CD14-positive monocyte (primary cell): ENCODE measurements around the gene UCP3. TPM values are rescaled to one million over a fixed set of nuclear protein-coding genes. Genes with fewer than 3 reads are reported as not detected.

Source experiments
- DNase-seq, 3 donors: peaks; one replicate each; pipeline ENCODE4 v3.0.0-alpha.2; 2011 to 2022
- H2AFZ ChIP-seq: 2 replicates; pipeline ENCODE4 v1.6.0; 2012; ENCODE audit warnings: mild to moderate bottlenecking, low read depth, low read length, inconsistent platforms; ENCODE audit not compliant: insufficient read depth, poor library complexity, severe bottlenecking
- H3K27ac ChIP-seq, 2 donors: 1 replicate in 1 of 2; 2 replicates in 1 of 2; pipeline ENCODE4 v1.5.1; 2012 to 2013; ENCODE audit warnings: low read length in 2 of 2, control low read depth in 1 of 2, inconsistent platforms in 1 of 2, low read depth in 1 of 2, mild to moderate bottlenecking in 1 of 2
- H3K27me3 ChIP-seq, 2 donors: one replicate each; pipeline versions ENCODE4 v1.6.0 to v1.6.1; 2011 to 2013; ENCODE audit warnings: low read length in 2 of 2; ENCODE audit not compliant: control insufficient read depth in 2 of 2, insufficient read depth in 2 of 2
- H3K36me3 ChIP-seq, 2 donors: replicated peaks in 1 of 2; 1 replicate in 1 of 2; 2 replicates in 1 of 2; pipeline versions ENCODE4 v1.5.1 to v1.6.1; 2012 to 2013; ENCODE audit warnings: low read length in 2 of 2, control low read depth in 1 of 2, inconsistent platforms in 1 of 2, mild to moderate bottlenecking in 1 of 2; ENCODE audit not compliant: insufficient read depth in 2 of 2, control insufficient read depth in 1 of 2
- H3K4me1 ChIP-seq, 2 donors: 1 replicate in 1 of 2; 2 replicates in 1 of 2; pipeline versions ENCODE4 v1.5.1 to v1.6.1; 2012 to 2013; ENCODE audit warnings: low read length in 2 of 2, control low read depth in 1 of 2, inconsistent platforms in 1 of 2, mild to moderate bottlenecking in 1 of 2, moderate library complexity in 1 of 2; ENCODE audit not compliant: insufficient read depth in 2 of 2, control insufficient read depth in 1 of 2
- H3K4me2 ChIP-seq: replicated peaks from 2 replicates; pipeline ENCODE3; 2012; ENCODE audit warnings: low read length, moderate library complexity, mild to moderate bottlenecking; ENCODE audit not compliant: poor library complexity, severe bottlenecking; ENCODE audit errors: extremely low read depth
- H3K4me3 ChIP-seq, 3 experiments: fragments of 200-600 bp in 1 of 3; sonication (generic) in 1 of 3; replicated peaks in 1 of 3; 1 replicate in 2 of 3; 2 replicates in 1 of 3; pipeline ENCODE4 v1.5.1; 2011 to 2013; ENCODE audit warnings: low read length in 3 of 3, mild to moderate bottlenecking in 3 of 3, control low read depth in 2 of 3, low read depth in 2 of 3, inconsistent platforms in 1 of 3, moderate library complexity in 1 of 3
- H3K79me2 ChIP-seq: 2 replicates; pipeline ENCODE4 v1.6.0; 2012; ENCODE audit warnings: mild to moderate bottlenecking, control low read depth, inconsistent platforms, low read length, moderate library complexity; ENCODE audit not compliant: insufficient read depth
- H3K9ac ChIP-seq: 2 replicates; pipeline ENCODE4 v1.6.0; 2017; ENCODE audit warnings: low read length, mild to moderate bottlenecking; ENCODE audit not compliant: insufficient read depth, poor library complexity, severe bottlenecking
- H3K9me3 ChIP-seq, 2 donors: replicated peaks in 1 of 2; 1 replicate in 1 of 2; 2 replicates in 1 of 2; pipeline versions ENCODE4 v1.5.1 to v1.6.1; 2012 to 2013; ENCODE audit warnings: low read length in 2 of 2, control low read depth in 1 of 2; ENCODE audit not compliant: control insufficient read depth in 1 of 2, insufficient read depth in 1 of 2
- H4K20me1 ChIP-seq: 2 replicates; pipeline ENCODE4 v1.6.0; 2012; ENCODE audit warnings: mild to moderate bottlenecking, low read length, control low read depth, moderate library complexity; ENCODE audit not compliant: insufficient read depth
- H3K27ac Mint-ChIP-seq, 7 donors: one replicate each; pipeline ENCODE4 v1.8.0; 2020; ENCODE audit warnings: mild to moderate bottlenecking in 7 of 7, mixed read lengths in 7 of 7, moderate library complexity in 6 of 7, inconsistent platforms in 2 of 7
- H3K27me3 Mint-ChIP-seq, 3 donors: one replicate each; pipeline ENCODE4 v1.8.0; 2021 to 2022; ENCODE audit warnings: low read depth in 3 of 3, mild to moderate bottlenecking in 3 of 3, mixed read lengths in 3 of 3, moderate library complexity in 3 of 3, inconsistent platforms in 1 of 3
- H3K36me3 Mint-ChIP-seq, 2 donors: one replicate each; pipeline ENCODE4 v1.8.0; 2020; ENCODE audit warnings: mixed read lengths in 2 of 2, inconsistent platforms in 1 of 2, mild to moderate bottlenecking in 1 of 2
- H3K4me1 Mint-ChIP-seq: one replicate; pipeline ENCODE4 v1.8.0; 2020; ENCODE audit warnings: mild to moderate bottlenecking, mixed read lengths
- H3K4me3 Mint-ChIP-seq, 2 donors: one replicate each; pipeline ENCODE4 v1.8.0; 2020; ENCODE audit warnings: mild to moderate bottlenecking in 2 of 2, mixed read lengths in 2 of 2, moderate library complexity in 1 of 2
- H3K9me3 Mint-ChIP-seq, 7 donors: one replicate each; pipeline ENCODE4 v1.8.0; 2020 to 2022; ENCODE audit warnings: mixed read lengths in 7 of 7, mild to moderate bottlenecking in 6 of 7, moderate library complexity in 6 of 7, inconsistent platforms in 2 of 7
- CTCF ChIP-seq: fragments of 200-600 bp; IDR thresholded peaks from one replicate; pipeline ENCODE4 v1.8.0; 2022; ENCODE audit warnings: antibody characterized with exemption, mild to moderate bottlenecking
- WGBS: methylation state at CpG from one replicate; pipeline ENCODE4 v1.1.5; 2013; ENCODE audit warnings: missing lambda C conversion rate; ENCODE audit not compliant: insufficient coverage; 5-methylcytosine and 5-hydroxymethylcytosine counted together
- intact Hi-C, 2 donors: fragments of 100-400 bp; cut with micrococcal nuclease; formaldehyde crosslinking; loops; one replicate each; pipeline versions ENCODE4 v1.15.0 to v1.15.1; 2023
- polyA plus RNA-seq, 3 donors: library from polyadenylated mRNA; depleted of rRNA in 1 of 3; unstranded in 2 of 3; stranded (reverse) in 1 of 3; fragments of 300-500 nt in 2 of 3; fragments of >200 nt in 1 of 3; fragmentation: Illumina TruSeq in 2 of 3; gene quantifications; 1 replicate in 2 of 3; 2 replicates in 1 of 3; pipeline ENCODE4 v1.2.3, GENCODE V29; 2012 to 2021

The UCP3 gene
- polyA plus RNA-seq, 3 donors, result 3.8 TPM; not detected in 2

GRCh38 chr11:74044538-74044937 lies 35.7 kb upstream of the UCP3 start:
- H3K27ac Mint-ChIP-seq, result no peak overlapping the region
- DNase-seq, result no peak
- Histone ChIP-seq H4K20me1 (no peaks in the 10 kb centered on the region), H3K4me3 (no peak overlapping the region), H3K27me3 (no peaks in the 10 kb centered on the region), H3K27ac (no peak overlapping the region), H3K36me3 (peaks cover 36 to 68% of the 10 kb centered on the region in 2 donors), H3K4me2 (no peak overlapping the region), H3K9me3 (no peaks in the 10 kb centered on the region), H2AFZ (no peak overlapping the region), H3K4me1 (no peaks in the 10 kb centered on the region), H3K9ac (no peak overlapping the region), H3K79me2 (no peaks in the 10 kb centered on the region)
- H3K4me1 Mint-ChIP-seq, result no peaks in the 10 kb centered on the region
- no peaks in the 10 kb centered on the region for H3K9me3 Mint-ChIP-seq
- H3K4me3 Mint-ChIP-seq, result no peak overlapping the region
- no CpG with 5 or more reads among the region's 2 CpGs for WGBS
- no peak for TF ChIP-seq CTCF
- intact Hi-C loops, result no loop called here
- peaks cover 47 to 48% of the 10 kb centered on the region in 2 donors for H3K36me3 Mint-ChIP-seq
- peaks cover 0 to 1% (median 0%) of the 10 kb centered on the region in 3 donors for H3K27me3 Mint-ChIP-seq

GRCh38 chr11:74043450-74043849 lies 34.6 kb upstream of the UCP3 start:
- Histone ChIP-seq H3K9ac (no peak overlapping the region), H3K4me2 (no peak overlapping the region), H3K27me3 (no peaks in the 10 kb centered on the region), H3K79me2 (no peaks in the 10 kb centered on the region), H3K4me3 (no peak overlapping the region), H3K9me3 (no peaks in the 10 kb centered on the region), H3K27ac (no peak overlapping the region), H3K4me1 (no peaks in the 10 kb centered on the region), H3K36me3 (peaks cover 38 to 68% of the 10 kb centered on the region in 2 donors), H2AFZ (no peak overlapping the region), H4K20me1 (no peaks in the 10 kb centered on the region)
- Mint-ChIP-seq H3K27ac (no peak overlapping the region), H3K4me3 (no peak overlapping the region), H3K27me3 (peaks cover 0 to 1% (median 0%) of the 10 kb centered on the region in 3 donors), H3K36me3 (peaks cover 47 to 48% of the 10 kb centered on the region in 2 donors), H3K9me3 (no peaks in the 10 kb centered on the region), H3K4me1 (no peaks in the 10 kb centered on the region)
- no peak for DNase-seq
- WGBS, result no CpG with 5 or more reads among the region's 1 CpG
- intact Hi-C loops, result no loop called here
- TF ChIP-seq CTCF, result no peak
